Thyroid gland (tissue), 4 donors: Measurements from ENCODE around the gene BMPR1B.

ENCODE experiments used
- CTCF ChIP-seq, 6 experiments: fragments of 200-600 bp in 3 of 6; fragments of 450-650 bp in 3 of 6; sonication (generic) in 3 of 6; IDR thresholded peaks; one replicate each; pipeline ENCODE4 v1.5.1; 2016 to 2019; ENCODE audit warnings: antibody characterized with exemption in 6 of 6, mild to moderate bottlenecking in 2 of 6, inconsistent platforms in 1 of 6, moderate library complexity in 1 of 6
- POLR2A ChIP-seq, 2 donors: fragments of 450-650 bp; IDR thresholded peaks; one replicate each; pipeline ENCODE4 v1.6.1; 2017; ENCODE audit warnings: antibody characterized with exemption in 2 of 2, mild to moderate bottlenecking in 2 of 2, moderate library complexity in 1 of 2

DNA sequence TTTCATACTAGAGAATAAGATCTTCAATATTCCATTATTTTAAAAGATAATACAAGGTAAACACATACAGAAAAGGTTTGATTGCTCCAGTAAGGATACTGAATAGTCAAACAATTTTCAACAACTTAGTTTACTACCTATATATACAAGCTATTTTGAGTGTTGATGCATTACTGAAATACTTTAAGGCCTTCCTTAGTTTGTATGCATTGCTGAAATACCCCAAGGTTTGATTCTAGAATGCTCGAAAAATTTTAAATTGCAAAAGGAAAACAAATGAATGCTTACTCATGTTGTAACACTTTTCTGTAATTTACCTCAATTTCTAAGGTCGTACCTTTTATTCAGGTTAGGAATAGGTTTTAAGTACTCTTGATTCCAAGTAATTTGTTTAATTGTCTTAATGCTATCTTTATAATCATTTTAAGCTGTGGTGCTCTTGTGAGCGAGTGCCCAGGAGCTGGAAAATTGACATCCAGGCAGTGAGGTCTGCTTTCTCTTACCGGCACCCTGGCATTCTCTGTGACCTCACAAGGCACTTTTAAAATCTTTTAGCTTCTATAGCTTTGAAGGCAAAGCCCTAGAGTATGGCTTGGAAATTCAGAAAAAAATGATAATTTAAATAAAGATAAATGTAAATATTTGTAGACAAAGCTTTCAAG, 114.0 kb downstream of the BMPR1B start:
- TF ChIP-seq CTCF (IDR thresholded peaks at IDR 0.05) (no peak), POLR2A (IDR thresholded peaks at IDR 0.05) (no peak)
